Measurements from ENCODE around the gene MGAT4B.
A peak's percentile ranks its signal among the peaks of the same experiment; 100 is the strongest.

MGAT4B gene

GRCh38 chr5:179767496-179768100 is 39.1 kb downstream of the MGAT4B start:
- no peak for DNase-seq

DNA sequence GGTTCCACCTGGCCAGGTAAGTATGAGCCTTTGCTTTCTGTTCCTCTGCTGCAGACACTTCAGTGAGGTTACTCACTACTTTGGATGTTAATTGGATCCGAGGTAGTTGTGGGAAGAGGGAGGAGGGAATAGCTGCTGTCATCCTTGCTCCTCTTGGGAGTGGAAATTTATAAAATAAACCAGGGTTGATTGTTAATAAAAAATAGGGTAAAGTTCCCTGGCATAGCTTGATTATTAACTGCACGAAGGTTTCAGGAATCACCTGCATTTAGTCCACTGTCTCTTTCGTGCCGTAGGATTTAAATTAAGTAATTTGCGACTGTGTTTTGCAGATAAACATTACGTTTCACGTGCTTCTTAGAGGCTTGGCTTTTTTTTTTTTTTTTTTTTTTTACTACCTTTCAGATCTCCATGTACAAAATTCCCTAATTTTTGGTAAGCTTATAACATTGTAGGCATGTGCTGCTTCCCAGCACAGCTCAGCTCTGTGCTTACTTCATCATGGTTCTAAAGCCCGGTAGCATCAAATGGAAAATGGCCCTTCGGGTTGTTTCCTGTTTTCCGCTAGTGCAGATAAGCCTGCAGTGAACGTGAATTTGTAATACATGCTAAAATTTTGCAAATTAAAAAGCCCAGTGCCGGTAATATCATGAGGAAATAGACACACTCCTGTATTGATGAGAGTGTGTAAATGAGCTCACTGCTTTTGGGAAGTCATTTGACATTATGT is 39.8 kb downstream of the MGAT4B start:
- no peak for DNase-seq

DNA sequence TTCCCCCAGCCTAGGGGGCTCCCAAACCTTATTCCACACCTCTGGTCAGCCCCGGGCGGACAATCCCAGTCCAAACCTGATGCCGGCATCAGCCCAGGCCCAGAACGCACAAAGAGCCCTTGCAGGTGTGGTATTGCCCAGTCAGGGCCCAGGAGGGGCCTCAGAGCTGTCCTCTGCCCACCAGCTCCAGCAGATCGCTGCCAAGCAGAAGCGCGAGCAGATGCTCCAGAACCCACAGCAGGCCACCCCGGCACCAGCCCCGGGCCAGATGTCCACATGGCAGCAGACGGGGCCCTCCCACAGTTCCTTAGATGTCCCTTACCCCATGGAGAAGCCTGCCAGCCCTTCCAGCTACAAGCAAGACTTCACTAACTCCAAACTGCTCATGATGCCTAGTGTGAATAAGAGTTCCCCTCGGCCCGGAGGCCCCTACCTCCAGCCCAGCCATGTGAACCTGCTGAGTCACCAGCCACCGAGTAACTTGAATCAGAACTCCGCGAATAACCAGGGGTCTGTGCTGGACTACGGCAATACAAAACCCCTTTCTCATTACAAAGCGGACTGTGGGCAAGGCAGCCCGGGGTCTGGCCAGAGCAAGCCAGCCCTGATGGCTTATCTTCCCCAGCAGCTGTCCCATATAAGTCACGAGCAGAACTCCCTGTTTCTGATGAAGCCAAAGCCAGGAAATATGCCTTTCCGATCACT is 40.5 kb downstream of the MGAT4B start:
- no peak for DNase-seq

- DNase-seq: no peak
Observed at GRCh38 chr5:179765400-179765799, 41.3 kb downstream of the MGAT4B start.

DNA sequence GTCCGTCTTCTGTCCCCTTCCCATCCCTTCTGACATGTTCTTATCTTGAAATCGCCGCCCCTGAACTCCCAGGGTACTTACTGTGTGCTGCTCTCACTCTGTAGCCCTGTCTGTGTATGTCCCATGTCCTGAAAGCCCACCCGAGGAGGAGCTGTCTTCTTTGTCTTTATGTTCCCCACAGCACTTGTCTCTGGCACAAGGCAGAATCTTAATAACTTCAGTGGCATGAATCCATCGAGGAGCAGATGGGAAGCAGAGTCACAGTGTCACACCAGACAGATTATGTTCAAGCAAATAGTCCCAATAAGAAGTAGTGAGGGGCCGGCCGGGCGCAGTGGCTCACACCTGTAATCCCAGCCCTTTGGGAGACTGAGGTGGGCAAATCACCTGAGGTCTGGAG is 42.6 kb downstream of the MGAT4B start:
- no peak for DNase-seq

- peak; percentile 64 to 69 for DNase-seq
Observed at GRCh38 chr5:179763215-179763945, 43.3 kb downstream of the MGAT4B start.

DNA sequence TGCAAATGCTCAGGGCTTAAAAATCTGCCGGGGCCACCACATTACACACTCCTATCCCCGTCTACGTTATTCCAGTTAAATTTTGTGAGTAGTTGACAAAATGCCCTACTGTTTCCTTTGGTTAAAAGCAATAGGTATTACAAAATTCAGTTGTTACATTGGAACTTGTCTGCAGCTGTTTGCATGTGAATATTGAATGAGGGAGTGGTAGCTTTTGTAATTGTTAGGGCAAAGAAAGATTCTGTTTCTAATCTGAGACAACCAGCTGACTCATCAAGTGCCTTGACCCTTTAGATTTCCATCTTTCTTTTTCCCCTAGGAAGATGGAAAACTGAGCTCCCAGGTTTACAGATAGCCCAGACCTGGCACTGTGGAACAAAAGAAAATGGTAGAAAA is 43.9 kb downstream of the MGAT4B start:
- DNase-seq: no peak

DNA sequence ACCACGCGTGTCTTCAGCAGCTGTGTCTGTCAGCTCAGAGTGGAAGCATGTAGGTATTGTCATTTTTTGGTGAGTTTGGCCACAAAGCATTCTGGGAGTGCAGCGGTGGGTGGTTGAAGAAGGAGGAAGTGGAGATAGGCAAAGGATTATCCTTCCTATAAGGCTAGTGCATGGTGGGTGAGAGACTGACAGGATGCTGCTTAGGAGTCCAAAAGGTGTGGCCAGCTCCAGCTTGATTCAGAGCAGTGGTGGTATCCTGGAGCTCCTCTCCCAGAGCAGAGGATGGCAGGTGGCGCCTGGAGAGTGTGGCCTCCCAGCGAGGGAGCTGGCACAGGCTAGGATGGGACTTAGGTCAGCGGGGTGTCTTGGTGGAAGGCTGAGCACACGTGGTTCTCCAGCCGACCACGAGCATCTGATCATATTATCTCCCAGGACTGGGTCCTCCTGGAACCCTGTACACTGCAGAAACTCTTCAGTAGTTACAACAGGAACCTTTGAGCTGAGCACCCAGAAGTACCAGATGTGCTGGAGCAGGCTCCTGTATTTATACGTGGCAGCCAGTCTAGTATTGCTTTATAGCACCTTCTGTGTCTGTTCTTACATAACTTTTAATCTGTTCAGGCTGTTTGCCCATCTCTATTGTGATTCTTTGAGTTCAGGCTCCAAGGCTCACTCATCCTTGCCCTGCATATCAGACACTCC is 44.4 kb downstream of the MGAT4B start:
- DNase-seq: peak; percentile 27 to 54

DNA sequence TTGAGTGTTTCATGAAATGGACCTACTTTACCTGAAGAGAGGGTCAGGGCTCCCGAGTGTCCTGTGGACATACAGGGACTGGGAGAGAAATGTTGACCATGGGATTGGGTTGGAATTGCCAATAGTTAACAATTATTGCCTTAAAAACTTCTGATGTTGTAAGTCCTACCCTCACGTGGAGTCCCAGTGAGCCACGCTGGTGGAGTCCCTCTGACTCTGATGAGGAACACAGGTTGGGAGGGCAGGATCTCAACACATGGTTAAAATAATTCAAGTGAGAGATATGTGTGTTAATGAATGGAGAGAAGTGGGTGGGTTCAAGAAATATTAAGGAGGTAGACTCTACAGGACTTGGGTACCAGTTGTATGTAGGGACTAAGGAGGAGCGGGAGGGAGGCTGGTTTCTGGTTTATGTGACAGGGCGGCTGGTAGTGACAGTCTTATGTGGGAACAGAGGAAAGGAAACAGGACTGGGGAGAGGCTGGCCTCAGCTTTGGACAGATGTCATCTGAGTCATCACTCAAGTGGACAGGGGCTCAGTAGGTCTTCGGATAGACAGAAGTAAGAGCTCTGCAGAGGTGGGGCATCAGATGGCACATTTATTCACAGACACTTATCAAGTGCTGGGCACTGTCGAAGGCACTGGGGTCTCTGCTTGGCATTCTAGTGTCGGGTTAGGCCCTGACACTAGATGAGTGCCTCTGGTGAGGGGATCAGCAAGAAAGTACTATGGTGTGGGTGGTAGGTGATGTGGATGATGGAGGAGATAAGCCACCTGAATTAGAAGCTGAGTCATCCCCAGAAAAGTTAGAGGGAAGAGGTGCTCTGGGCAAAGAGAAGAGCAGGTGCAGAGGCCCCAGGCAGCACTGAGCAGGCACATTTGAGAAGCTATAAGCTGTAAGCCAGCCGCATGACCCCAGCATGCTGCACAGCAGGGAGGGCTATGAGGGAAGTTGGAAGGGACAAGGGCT is 46.8 kb downstream of the MGAT4B start:
- peak; percentile 16 to 45 for DNase-seq

- no peak for DNase-seq
Observed at GRCh38 chr5:179758955-179759354, 47.7 kb downstream of the MGAT4B start.

DNA sequence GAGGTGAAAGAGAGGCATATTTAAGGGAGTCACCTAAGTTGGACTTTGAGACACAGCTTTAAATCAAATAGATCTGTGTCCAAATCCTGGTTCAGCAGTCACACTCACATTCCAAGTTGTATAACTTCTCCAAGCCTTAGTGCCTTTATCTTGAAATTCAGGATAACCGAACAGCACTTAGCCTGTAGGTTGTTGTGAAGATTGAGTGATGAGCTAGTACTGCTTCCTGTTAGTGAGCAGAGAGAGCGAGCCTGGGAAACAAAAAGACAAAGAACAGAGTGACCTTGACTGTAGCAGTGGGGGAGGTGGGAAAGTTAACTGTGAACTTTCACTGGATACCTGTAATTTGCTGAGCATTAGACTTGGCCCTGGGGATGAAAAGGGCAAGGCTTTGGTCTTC is 51.6 kb downstream of the MGAT4B start:
- no peak for DNase-seq

DNA sequence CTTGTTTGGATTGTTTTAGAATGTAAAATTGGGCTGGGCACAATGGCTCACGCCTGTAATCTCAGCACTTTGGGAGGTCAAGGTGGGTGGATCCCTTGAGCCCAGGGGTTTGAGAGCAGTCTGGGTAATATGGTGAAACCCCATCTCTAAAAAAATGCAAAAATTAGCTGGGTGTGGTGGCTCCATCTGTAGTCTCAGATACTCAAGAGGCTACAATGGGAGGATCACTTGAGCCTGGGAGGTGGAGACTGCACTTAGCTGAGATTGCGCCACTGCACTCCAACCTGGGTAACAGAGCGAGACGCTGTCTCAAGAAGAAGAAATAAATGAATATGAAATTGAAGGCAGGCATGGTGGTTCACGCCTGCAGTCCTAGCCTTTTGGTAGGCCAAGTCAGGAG is 52.7 kb downstream of the MGAT4B start:
- no peak for DNase-seq

- DNase-seq: no peak
Observed at GRCh38 chr5:179749857-179750508, 56.7 kb downstream of the MGAT4B start.

DNA sequence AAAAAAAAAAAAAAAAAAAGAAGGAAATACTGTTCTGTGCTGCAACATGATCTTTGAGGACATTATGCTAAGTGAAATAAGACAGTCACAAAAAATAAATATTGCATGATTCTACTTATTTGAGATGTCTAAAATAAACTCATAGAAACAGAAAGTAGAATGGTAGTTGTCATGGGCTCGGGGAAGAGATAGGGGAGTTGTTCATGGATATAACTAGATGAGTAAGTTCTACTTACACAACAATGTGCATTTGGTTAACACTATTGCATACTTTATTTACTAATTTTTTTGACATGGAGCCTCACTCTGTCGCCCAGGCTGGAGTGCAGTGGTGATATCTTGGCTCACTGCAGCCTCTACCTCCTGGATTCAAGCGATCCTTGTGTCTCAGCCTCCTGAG is 58.9 kb downstream of the MGAT4B start:
- DNase-seq: no peak
